GM19452 (cell line): ENCODE data around the gene AKAP10.
"Not testable (repeated sequence)": the region's sequence is repeated elsewhere in the genome, so short reads cannot be mapped to it uniquely, and the experiment has no call there.

Source experiments
- ATAC-seq: cut with Tn5 transposase; IDR thresholded peaks from one replicate; pipeline ENCODE4 v1.9.1; 2021; ENCODE audit not compliant: unreplicated experiment

AKAP10 gene

GRCh38 chr17:19933628-19934027 is 44.0 kb downstream of the AKAP10 start:
- ATAC-seq: no peak

DNA sequence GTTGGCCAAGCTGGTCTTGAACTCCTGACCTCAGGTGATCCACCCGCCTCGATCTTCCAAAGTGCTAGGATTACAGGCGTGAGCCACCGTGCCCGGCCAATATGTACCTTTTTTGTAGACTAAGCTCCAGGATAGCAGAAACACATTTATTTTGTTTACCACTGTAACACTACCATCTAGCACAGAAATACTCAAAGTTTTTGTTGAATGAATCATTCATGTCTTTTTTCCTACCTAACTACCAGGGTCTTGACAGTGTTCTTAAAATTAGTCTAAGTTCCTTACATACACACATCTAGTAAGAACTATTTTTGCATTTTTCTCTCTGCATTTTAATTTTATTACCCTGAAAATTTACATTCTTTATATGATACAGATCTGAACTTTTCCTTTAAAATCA is 44.4 kb downstream of the AKAP10 start:
- ATAC-seq: no peak

DNA sequence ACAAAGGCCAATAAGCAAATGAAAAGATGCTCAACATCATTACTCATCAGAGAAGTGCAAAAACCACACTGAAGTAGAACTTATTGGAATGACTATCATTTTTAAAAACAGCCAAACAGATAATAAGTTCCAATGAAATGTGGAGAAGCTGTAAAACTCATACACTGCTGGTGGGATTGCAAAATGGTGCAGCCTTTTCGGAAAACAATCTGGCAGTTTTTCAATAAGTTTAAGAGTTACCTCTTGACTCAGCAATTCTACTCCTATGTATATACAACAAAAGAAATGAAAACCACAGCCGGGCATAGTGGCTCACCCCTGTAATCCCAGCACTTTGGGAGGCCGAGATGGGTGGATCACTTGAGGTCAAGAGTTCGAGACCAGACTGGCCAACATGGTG is 49.3 kb downstream of the AKAP10 start:
- no peak for ATAC-seq

GRCh38 chr17:19915245-19915978 is 62.2 kb downstream of the AKAP10 start:
- no peak for ATAC-seq

GRCh38 chr17:19911033-19911432 is 66.6 kb downstream of the AKAP10 start:
- no peak for ATAC-seq

- ATAC-seq: no peak
Measured at GRCh38 chr17:19909139-19909538, 68.5 kb downstream of the AKAP10 start.

DNA sequence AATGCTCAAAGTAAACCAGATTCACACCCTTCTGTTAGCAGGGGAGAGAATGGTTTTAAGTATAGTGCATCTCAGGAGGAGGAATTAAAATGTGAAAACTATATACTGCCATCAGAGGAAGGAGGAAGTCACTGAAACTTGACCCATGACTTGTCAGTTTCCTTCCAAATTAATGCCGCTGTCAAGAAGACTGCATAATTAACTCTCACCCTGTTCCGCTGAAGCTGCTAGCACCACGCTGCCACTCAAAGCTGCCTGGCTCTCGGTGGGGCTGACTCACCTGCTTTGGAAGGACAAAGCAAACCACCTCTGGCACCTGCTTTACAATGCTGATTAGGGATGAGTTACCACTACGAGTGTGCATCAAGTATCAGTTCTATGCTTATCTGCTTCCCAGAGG is 72.1 kb downstream of the AKAP10 start:
- ATAC-seq: no peak

DNA sequence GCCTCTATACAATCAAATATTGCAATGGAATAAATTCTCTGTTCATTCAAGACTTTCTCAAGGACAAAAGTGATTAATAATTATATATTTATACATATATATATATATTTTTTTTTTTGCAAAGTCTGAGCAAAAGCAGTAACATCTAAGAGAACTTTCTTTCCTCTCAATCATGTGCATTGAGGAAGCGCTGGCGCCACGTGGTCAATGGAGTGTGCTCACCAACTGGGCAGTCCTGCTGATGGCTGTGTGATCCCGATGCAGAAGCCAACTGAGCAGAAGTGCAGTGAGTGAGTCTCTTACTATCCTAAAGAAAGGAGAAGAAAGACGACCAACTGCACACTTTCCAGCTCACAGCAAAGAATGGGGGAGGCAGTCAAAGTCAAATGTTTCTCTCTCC is 72.7 kb downstream of the AKAP10 start:
- ATAC-seq: no peak

DNA sequence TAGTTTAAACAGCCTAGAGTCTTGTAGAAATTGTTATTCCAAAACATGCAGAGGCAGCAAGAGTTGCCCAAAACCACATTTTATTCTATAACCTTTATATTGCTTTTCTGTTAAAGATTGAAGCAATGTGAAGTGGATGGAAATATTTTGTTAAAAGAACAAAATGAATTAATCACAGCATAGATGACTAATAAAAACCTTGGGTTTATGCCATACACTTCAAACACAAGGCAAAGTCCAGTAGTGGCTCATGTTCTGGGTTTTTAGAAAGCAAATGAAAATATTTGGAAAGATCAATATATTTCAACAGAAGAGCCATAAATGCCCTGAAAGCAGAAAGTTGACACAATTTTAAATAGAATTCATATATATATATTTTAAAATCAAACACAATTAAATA is 73.2 kb downstream of the AKAP10 start:
- ATAC-seq: no peak

- ATAC-seq: no peak
Measured at GRCh38 chr17:19900809-19901208, 76.8 kb downstream of the AKAP10 start.

DNA sequence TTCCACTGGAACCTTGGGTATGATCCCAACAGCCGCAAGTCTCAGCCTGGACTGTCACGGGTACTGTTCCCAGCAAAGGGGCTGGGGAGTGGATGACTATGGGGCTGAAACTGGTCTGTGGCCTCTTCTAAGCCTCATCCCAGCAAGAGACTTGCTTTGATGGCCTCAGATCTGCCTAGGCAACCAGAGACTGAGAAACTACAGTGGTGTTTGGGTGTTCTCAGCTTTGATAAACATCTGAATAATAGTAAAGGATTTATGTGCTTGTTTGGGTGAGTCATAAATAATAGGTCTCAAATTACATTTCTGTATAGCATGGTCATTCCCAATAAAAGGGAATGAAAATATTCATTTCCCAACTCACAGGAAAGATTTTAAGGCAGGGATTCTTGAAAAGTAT is 79.7 kb downstream of the AKAP10 start:
- ATAC-seq: no peak

- no peak for ATAC-seq
Measured at GRCh38 chr17:19897090-19897837, 80.4 kb downstream of the AKAP10 start.

DNA sequence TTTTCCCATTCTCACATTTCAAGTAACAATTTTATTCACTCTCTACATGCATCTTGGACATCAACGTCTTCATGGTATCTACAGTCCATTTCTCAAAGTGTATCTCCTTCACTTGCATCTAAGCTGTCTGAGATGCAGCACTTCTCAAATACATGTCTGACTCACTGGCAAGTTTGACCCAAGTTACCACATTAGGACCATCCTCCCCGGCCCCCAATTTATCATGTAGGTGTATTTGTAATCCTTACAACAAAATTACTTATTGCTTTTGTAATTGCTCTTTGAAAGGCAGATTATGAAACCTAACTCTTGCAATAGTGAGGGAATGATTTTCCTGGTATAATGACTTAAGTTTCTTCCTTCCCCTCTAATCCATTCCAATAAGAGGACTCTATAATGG is 80.9 kb downstream of the AKAP10 start:
- no peak for ATAC-seq

- ATAC-seq: not testable (repeated sequence)
Measured at GRCh38 chr17:19890554-19890953, 87.1 kb downstream of the AKAP10 start.

GRCh38 chr17:19890001-19890400 is 87.6 kb downstream of the AKAP10 start:
- ATAC-seq: not testable (repeated sequence)

DNA sequence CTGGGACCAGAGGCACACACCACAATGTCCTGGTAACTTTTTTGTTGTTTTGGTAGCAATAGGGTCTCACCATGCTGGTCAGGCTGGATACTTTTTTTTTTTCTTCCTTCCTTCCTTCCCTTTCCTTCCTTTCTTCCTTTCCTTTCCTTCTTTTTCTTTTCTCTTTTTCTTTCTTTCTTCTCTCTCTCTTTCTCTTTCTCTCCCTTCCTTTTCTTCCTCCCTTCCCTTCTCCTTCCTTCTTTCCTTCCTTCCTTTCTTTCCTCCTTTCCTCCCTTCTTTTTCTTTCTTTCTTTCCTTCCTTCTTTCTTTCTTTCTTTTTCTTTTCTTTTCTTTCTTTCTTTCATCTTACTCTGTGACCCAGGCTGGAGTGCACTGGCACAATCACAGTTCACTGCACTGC is 91.5 kb downstream of the AKAP10 start:
- no peak for ATAC-seq

DNA sequence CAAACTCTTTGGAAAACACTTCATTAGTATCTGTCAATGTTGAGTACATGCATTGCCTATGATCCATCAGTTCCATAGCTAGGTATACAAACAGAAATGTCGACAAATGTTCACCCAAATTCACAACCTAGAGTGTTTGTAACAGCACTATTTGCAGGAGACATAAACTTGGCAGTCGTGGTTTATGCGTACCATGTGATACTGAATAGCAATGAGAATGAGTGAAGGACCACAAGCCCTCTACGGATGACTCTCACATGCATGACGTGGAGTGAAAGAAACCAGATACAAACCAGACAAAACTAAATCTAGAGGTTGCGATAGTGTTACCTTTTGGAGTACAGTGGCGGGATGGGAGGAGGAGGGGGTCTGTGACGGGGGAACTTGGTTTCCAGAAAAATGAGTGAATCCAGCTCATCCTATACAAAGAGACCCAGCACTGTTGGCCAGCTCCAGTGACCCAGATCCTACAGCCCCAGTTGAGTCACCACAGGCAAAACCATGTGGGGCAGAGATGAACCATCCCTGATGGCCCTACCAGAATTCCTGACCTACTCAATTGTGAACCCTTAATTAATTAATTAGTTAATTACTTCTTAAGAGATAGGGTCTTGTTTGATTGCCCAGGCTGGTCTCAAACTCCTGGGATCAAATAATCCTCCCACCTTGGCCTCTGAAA is 94.0 kb downstream of the AKAP10 start:
- ATAC-seq: no peak

GRCh38 chr17:19880393-19880792 is 97.2 kb downstream of the AKAP10 start:
- ATAC-seq: no peak

DNA sequence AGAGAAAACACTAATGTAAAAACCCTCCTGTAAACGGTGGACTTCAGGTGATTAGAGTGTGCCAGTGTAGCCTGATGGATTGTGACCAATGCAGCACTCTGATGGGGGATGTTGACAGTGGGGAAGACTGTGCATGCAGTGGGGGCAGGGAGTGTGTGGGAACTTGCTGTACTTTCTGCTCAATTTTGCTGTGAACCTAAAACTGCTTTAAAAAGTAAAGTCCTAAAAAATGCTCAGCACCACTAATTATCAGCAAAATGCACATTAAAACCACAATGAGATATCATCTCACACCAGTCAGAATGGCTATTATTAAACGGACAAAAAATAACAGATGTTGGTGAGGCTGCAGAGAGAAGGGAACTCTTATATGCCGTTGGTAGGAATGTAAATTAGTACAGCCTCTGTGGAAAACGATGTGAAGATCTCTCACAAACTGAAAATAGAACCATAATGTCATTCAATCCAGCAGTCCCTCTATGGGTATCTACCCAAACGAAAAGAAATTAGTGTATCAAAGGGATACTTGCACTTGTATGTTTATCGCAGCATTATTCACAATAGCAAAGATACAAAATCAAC is 100.2 kb downstream of the AKAP10 start:
- no peak for ATAC-seq

DNA sequence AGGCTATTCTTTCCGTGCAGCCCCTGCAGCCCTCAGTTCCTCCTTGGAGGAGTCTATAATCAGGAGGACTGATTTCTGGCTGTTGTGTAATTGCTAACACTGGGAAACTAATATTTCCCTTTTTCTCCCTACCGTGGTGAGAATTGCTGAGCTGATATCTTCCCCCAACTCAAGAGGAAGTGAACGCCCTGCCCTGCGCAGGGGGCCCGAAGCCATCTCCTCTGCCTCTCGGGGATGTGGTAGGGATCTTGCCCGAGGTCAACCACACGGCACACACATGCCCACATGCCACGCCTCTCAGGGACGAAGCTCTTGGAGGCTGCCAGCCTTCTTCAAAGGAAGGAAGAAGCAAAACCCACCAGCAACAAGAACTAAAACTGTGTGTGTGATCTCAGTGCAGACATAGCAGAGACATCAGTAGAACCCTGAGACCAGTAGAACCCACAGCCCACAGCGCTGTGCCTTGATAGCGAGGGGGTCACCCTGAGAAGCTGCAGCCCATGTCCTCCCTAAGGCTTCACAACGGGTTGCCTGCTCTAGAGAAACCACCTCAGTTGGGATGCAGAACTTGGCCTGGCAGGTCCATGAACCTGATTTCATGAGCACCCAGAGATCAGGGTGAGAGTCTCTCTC is 101.0 kb downstream of the AKAP10 start:
- no peak for ATAC-seq

DNA sequence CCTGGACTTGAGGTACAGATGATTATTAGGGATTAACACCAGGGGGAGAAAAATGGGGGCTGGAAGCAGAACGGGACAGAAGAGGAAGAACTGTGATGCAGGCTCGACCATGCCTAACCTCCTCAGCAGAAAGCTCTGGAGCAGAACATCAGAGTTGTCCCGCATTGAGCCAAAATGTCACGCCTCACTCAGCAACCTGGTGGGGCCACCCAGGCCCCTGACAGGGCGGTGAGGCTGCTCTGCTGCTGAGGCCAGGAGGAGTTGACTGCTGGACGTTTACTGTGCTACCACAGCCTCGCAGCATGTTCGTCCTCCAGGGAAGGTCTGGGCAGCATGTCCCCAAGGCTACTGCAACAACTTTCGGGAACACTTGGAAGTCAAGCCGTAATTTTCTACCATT is 103.4 kb downstream of the AKAP10 start:
- ATAC-seq: no peak
